MCF 10A (cell line): ENCODE data around the gene CSNK1A1. TPM values are rescaled to one million over a fixed set of nuclear protein-coding genes. Genes with fewer than 3 reads are reported as not detected.

ENCODE experiments used
- BruUV-seq: library from RNA; stranded (reverse); fragments of 400-500 nt; replicated peaks from 2 replicates; lab custom pipeline; 2021; lab: Mats Ljungman, UMichigan
- CTCF ChIA-PET: fragments of 300-600 bp; sonication (Branson Sonifier 250); formaldehyde crosslinking; extraction: SDS; loops from one replicate; lab custom pipeline; 2021; ENCODE audit warnings: antibody characterized with exemption, inconsistent platforms; lab: Yijun Ruan, JAX
- POLR2A ChIA-PET: fragments of 300-600, 350-650 bp; sonication (Branson Sonifier 250); formaldehyde crosslinking; extraction: SDS; loops from one replicate; lab custom pipeline; 2020; ENCODE audit warnings: antibody characterized with exemption, inconsistent platforms; lab: Yijun Ruan, JAX
- DNase-seq: peaks from one replicate; pipeline ENCODE4 v3.0.0-alpha.2; 2018; ENCODE audit not compliant: unreplicated experiment
- H3K27ac Mint-ChIP-seq: one replicate; pipeline ENCODE4 v1.8.0; 2022; ENCODE audit warnings: mild to moderate bottlenecking, low read depth, mixed read lengths; ENCODE audit not compliant: unreplicated experiment
- H3K27me3 Mint-ChIP-seq: one replicate; pipeline ENCODE4 v1.8.0; 2022; ENCODE audit warnings: mixed read lengths; ENCODE audit not compliant: insufficient read depth, unreplicated experiment
- H3K36me3 Mint-ChIP-seq: one replicate; pipeline ENCODE4 v1.8.0; 2022; ENCODE audit warnings: mild to moderate bottlenecking, moderate library complexity, mixed read lengths; ENCODE audit not compliant: insufficient read depth, unreplicated experiment
- H3K4me1 Mint-ChIP-seq: one replicate; pipeline ENCODE4 v1.8.0; 2022; ENCODE audit warnings: mixed read lengths; ENCODE audit not compliant: insufficient read depth, unreplicated experiment
- H3K4me3 Mint-ChIP-seq: one replicate; pipeline ENCODE4 v1.8.0; 2022; ENCODE audit warnings: mild to moderate bottlenecking, moderate library complexity, mixed read lengths; ENCODE audit not compliant: unreplicated experiment
- H3K9me3 Mint-ChIP-seq: one replicate; pipeline ENCODE4 v1.8.0; 2022; ENCODE audit warnings: mixed read lengths; ENCODE audit not compliant: unreplicated experiment
- CTCF ChIP-seq: fragments of 200-600 bp; IDR thresholded peaks from one replicate; pipeline ENCODE4 v1.8.0; 2022; ENCODE audit warnings: antibody characterized with exemption, mild to moderate bottlenecking; ENCODE audit not compliant: unreplicated experiment
- intact Hi-C: fragments of 100-400 bp; cut with micrococcal nuclease; formaldehyde crosslinking; loops from 2 replicates; pipeline ENCODE4 v1.14.1; 2022
- total RNA-seq: library from RNA; stranded (reverse); gene quantifications from 2 replicates; pipeline ENCODE4 v1.2.3, GENCODE V29; 2022

The CSNK1A1 gene
- total RNA-seq, 1 experiment from 2014 or later = 744 TPM

GRCh38 chr5:149526845-149527590 is 24.2 kb downstream of the CSNK1A1 start:
- Mint-ChIP-seq H3K4me3 (no peak overlapping the region), H3K36me3 (peaks cover 73% of the 10 kb centered on the region), H3K4me1 (peaks cover 62% of the 10 kb centered on the region), H3K9me3 (no peaks in the 10 kb centered on the region), H3K27me3 (no peaks in the 10 kb centered on the region), H3K27ac (peak overlapping the region; percentile 46)
- BruUV-seq = no TSS peak
- CTCF ChIA-PET = interaction anchor here (0.8 to 2.8 kb wide), 11 partner anchors 9 to 117 kb away, joined by 3 to 14 read pairs (median 4); partner anchors contain the start of gene CSNK1A1
- POLR2A ChIA-PET = interaction anchor here (0.6 to 23.2 kb wide), 15 partner anchors 10 to 215 kb away, joined by 3 to 379 read pairs (median 7); partner anchors contain the start of genes CSNK1A1 and GRPEL2
- intact Hi-C loops = no loop called here
- DNase-seq = no peak
- no peak for TF ChIP-seq CTCF

- intact Hi-C loops = no loop called here
- TF ChIP-seq CTCF = no peak
- no TSS peak for BruUV-seq
- Mint-ChIP-seq H3K27me3 (no peaks in the 10 kb centered on the region), H3K9me3 (no peaks in the 10 kb centered on the region), H3K36me3 (peaks cover 87% of the 10 kb centered on the region), H3K4me3 (no peak overlapping the region), H3K4me1 (peaks cover 73% of the 10 kb centered on the region), H3K27ac (peak overlapping the region; percentile 46)
- DNase-seq = no peak
- POLR2A ChIA-PET = interaction anchor here (0.6 to 23.2 kb wide), 12 partner anchors 8 to 76 kb away, joined by 3 to 379 read pairs (median 4); partner anchors contain the start of gene CSNK1A1
- CTCF ChIA-PET = interaction anchor here (0.5 to 6.3 kb wide), 11 partner anchors 17 to 164 kb away, joined by 3 to 43 read pairs (median 3); partner anchors contain the start of gene PCYOX1L
These were observed 29.2 kb downstream of the CSNK1A1 start for GRCh38 chr5:149521739-149522685.

GRCh38 chr5:149519601-149520000 is 31.6 kb downstream of the CSNK1A1 start:
- H3K4me1 Mint-ChIP-seq = peaks cover 73% of the 10 kb centered on the region
- ChIA-PET CTCF (interaction anchor here (0.6 to 6.3 kb wide), 9 partner anchors 9 to 449 kb away, joined by 3 to 43 read pairs (median 3); partner anchors contain the start of gene CSNK1A1), POLR2A (interaction anchor here (0.7 to 23.2 kb wide), 9 partner anchors 8 to 229 kb away, joined by 3 to 379 read pairs (median 10); partner anchors contain the start of gene CSNK1A1)
- no peaks in the 10 kb centered on the region for H3K27me3 Mint-ChIP-seq
- no peak overlapping the region for H3K4me3 Mint-ChIP-seq
- H3K9me3 Mint-ChIP-seq = no peaks in the 10 kb centered on the region
- no peak for TF ChIP-seq CTCF
- intact Hi-C loops = loop anchor here (5.0 kb wide), 1 partner anchor 43 kb away; no protein-coding TSS in a partner anchor
- H3K36me3 Mint-ChIP-seq = peaks cover 100% of the 10 kb centered on the region
- no TSS peak for BruUV-seq
- DNase-seq = no peak
- H3K27ac Mint-ChIP-seq = peak overlapping the region; percentile 52
